GM12878 (cell line): Measurements from ENCODE around the gene ESYT2. TPM values are rescaled to one million over a fixed set of nuclear protein-coding genes. Genes with fewer than 3 reads are reported as not detected.

ENCODE experiments used
- ATAC-seq: fragments of 200-7000 bp; cut with Tn5 transposase; 3 replicates; pipeline ENCODE4 v1.9.1; 2020; ENCODE audit warnings: mild to moderate bottlenecking, moderate library complexity
- BruUV-seq: library from RNA; stranded (reverse); fragments of 400-500 nt; replicated peaks from 2 replicates; lab custom pipeline; 2021; lab: Mats Ljungman, UMichigan
- CTCF ChIA-PET: fragments of 300-600 bp; sonication (Branson Sonifier 250); formaldehyde crosslinking; extraction: SDS; loops from one replicate; lab custom pipeline; 2021; ENCODE audit warnings: inconsistent platforms; lab: Yijun Ruan, JAX
- POLR2A ChIA-PET: fragments of 350-600 bp; formaldehyde crosslinking; extraction: SDS; loops from one replicate; lab custom pipeline; 2021; ENCODE audit warnings: inconsistent platforms; lab: Charles Lee
- RAD21 ChIA-PET: fragments of 300-600 bp; sonication (Branson Sonifier 250); formaldehyde crosslinking; loops from one replicate; lab custom pipeline; 2023; ENCODE audit warnings: antibody characterized with exemption; ENCODE audit not compliant: unreplicated experiment; lab: Charles Lee
- SMC1A ChIA-PET: fragments of 300-600 bp; sonication (Branson Sonifier 250); formaldehyde crosslinking; loops from one replicate; lab custom pipeline; 2023; ENCODE audit not compliant: unreplicated experiment, uncharacterized antibody; lab: Charles Lee
- DNase-seq: peaks from one replicate; pipeline ENCODE4 v3.0.0-alpha.2; 2011; ENCODE audit warnings: low read depth, low spot score
- FAIRE-seq: peaks from 3 replicates; lab custom pipeline; 2011; peaks lifted over from hg19 to GRCh38; lab: Jason Lieb, UNC
- H2AFZ ChIP-seq: 2 replicates; pipeline ENCODE4 v1.6.0; 2011; ENCODE audit warnings: low read depth, low read length, control low read depth; ENCODE audit not compliant: control insufficient read depth
- H3K27ac ChIP-seq: 2 replicates; pipeline ENCODE4 v1.5.1; 2011; ENCODE audit warnings: control low read depth; ENCODE audit not compliant: control insufficient read depth, insufficient read depth
- H3K27me3 ChIP-seq, 2 experiments: replicated peaks in 1 of 2; 2 replicates each; pipeline versions ENCODE4 v1.6.0 to v1.6.1; 2011; ENCODE audit warnings: low read length in 1 of 2; ENCODE audit not compliant: control insufficient read depth in 2 of 2, insufficient read depth in 2 of 2
- H3K36me3 ChIP-seq, 2 experiments: 2 replicates each; pipeline ENCODE4 v1.5.1; 2011; ENCODE audit warnings: low read length in 1 of 2; ENCODE audit not compliant: control insufficient read depth in 2 of 2, insufficient read depth in 2 of 2
- H3K4me1 ChIP-seq: 2 replicates; pipeline ENCODE4 v1.6.1; 2011; ENCODE audit warnings: mild to moderate bottlenecking, low read length, moderate library complexity, mixed read lengths; ENCODE audit not compliant: control insufficient read depth, insufficient read depth
- H3K4me2 ChIP-seq: 2 replicates; pipeline ENCODE4 v1.6.0; 2011; ENCODE audit warnings: control low read depth; ENCODE audit not compliant: control insufficient read depth, insufficient read depth
- H3K4me3 ChIP-seq: fragments of 200-600 bp; sonication (generic); 2 replicates; pipeline ENCODE4 v1.5.1; 2016
- H3K79me2 ChIP-seq: 2 replicates; pipeline ENCODE4 v1.6.0; 2011; ENCODE audit warnings: low read length; ENCODE audit not compliant: control insufficient read depth, insufficient read depth
- H3K9ac ChIP-seq: 2 replicates; pipeline ENCODE4 v1.8.0; 2011; ENCODE audit warnings: low read length, control low read depth, mixed read lengths; ENCODE audit not compliant: control insufficient read depth, insufficient read depth
- H3K9me3 ChIP-seq: replicated peaks from 3 replicates; pipeline ENCODE4 v1.5.1; 2011; ENCODE audit warnings: mild to moderate bottlenecking, low read length; ENCODE audit not compliant: control insufficient read depth, insufficient read depth
- H4K20me1 ChIP-seq: 2 replicates; pipeline ENCODE4 v1.6.0; 2011; ENCODE audit not compliant: control insufficient read depth, insufficient read depth
- JUNB ChIP-seq: IDR thresholded peaks from 2 replicates; pipeline ENCODE4 v1.6.1; 2016; ENCODE audit warnings: antibody characterized with exemption, mild to moderate bottlenecking
- POLR2AphosphoS2 ChIP-seq: IDR thresholded peaks from 2 replicates; pipeline ENCODE4 v1.6.1; 2011; ENCODE audit warnings: low read depth, mild to moderate bottlenecking, low read length, improper control_type of control experiment, moderate library complexity
- SMAD1 ChIP-seq: fragments of 450-650 bp; IDR thresholded peaks from 2 replicates; pipeline ENCODE4 v1.6.1; 2018; ENCODE audit warnings: mild to moderate bottlenecking, low read depth; ENCODE audit not compliant: partially characterized antibody
- WGBS: methylation state at CpG from one replicate; pipeline ENCODE4 v1.1.6; 2016; ENCODE audit warnings: low lambda C conversion rate; ENCODE audit not compliant: insufficient replicate concordance, insufficient coverage; ENCODE audit errors: missing lambda C conversion rate; 5-methylcytosine and 5-hydroxymethylcytosine counted together
- in situ Hi-C: fragments of 300-500 bp; cut with MboI; formaldehyde crosslinking; loops from 9 replicates; pipeline ENCODE4 v1.14.3; 2018; ENCODE audit warnings: mixed read lengths
- intact Hi-C: fragments of 100-400 bp; cut with micrococcal nuclease; formaldehyde crosslinking; loops from one replicate; pipeline ENCODE4 v1.14.2; 2022; ENCODE audit not compliant: unreplicated experiment
- polyA plus RNA-seq, 11 experiments: library from polyadenylated mRNA; depleted of rRNA in 4 of 11; unstranded in 6 of 11; stranded (reverse) in 5 of 11; fragments of >200 nt; fragmentation: Nextera tagmentation in 4 of 11; fragmentation: Illumina TruSeq in 1 of 11; extraction: Ambion mirVana in 4 of 11; extraction: Trizol in 1 of 11; gene quantifications; 1 replicate in 1 of 11; 2 replicates in 10 of 11; pipeline versions ENCODE4 v1.2.1 to v1.2.3, GENCODE V29; 2011 to 2016; ENCODE audit warnings: inconsistent platforms in 2 of 11, missing spikeins in 2 of 11, low read depth in 1 of 11
- total RNA-seq, 4 experiments: library from RNA; depleted of rRNA in 3 of 4; stranded (reverse); fragments of >200 nt in 3 of 4; fragmentation: Illumina TruSeq in 1 of 4; extraction: Trizol in 1 of 4; gene quantifications; 2 replicates each; pipeline versions ENCODE4 v1.2.1 to v1.2.3, GENCODE V29; 2013 to 2021
- TF ChIP-seq, protein P1 (sequence below): fragments of 450-650 bp; IDR thresholded peaks from 2 replicates; pipeline ENCODE4 v1.6.1; 2017; ENCODE audit warnings: low read depth, mild to moderate bottlenecking, moderate library complexity
- TF ChIP-seq, protein P2 (sequence below): fragments of 450-650 bp; IDR thresholded peaks from 2 replicates; pipeline ENCODE4 v1.6.1; 2018; ENCODE audit warnings: borderline replicate concordance, mild to moderate bottlenecking; ENCODE audit not compliant: partially characterized antibody

Gene ESYT2
- total and polyA plus RNA-seq, 10 of the 15 experiments (the other 5 are each of a cell fraction or from before 2014, with no cell fraction given), result 1.9 to 44.6 (median 21.4) TPM

DNA sequence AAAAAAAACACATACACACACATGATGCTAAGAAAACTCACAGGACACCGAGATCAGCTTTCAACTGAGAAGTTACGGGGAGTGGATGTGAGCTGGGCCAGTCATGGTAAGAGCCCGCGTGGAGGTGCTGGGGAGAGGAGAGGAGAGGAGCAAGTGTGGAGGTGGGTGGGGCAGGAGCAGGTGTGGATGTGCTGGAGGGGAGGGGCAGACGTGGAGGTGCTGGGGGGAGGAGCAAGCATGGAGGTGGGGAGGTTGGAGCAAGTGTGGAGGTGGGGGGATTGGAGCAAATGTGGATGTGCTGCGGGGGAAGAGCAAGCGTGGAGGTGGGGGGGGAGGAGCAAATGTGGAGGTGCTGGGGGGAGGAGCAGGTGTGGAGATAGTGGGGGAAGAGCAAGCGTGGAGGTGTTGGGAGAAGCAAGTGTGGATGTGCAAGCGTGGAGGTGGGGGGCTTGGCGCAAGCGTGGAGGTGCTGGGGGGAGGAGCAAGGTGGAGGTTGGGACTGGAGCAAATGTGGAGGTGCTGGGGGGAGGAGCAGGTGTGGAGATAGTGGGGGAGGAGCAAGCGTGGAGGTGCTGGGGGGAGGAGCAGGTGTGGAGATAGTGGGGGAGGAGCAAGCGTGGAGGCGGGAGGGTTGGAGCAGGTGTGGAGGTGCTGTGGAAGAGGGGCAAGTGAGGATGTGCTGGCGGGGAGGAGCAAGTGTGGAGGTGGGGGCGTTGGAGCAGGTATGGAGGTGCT lies 100.2 kb downstream of the ESYT2 start:
- H3K79me2 ChIP-seq, result no peaks in the 10 kb centered on the region
- ChIA-PET RAD21 (no interaction called here), POLR2A (interaction anchor here (0.6 kb wide), 1 partner anchor 88 kb away, joined by 5 read pairs; no protein-coding TSS in a partner anchor), SMC1A (no interaction called here)
- H3K27me3 ChIP-seq, result no peaks in the 10 kb centered on the region
- no peak overlapping the region for H3K4me3 ChIP-seq
- FAIRE-seq (no peak), DNase-seq (no peak)
- BruUV-seq, result no TSS peak
- H3K4me1 ChIP-seq, result no peaks in the 10 kb centered on the region
- H3K9ac ChIP-seq, result no peak overlapping the region
- TF ChIP-seq, protein P1, sequence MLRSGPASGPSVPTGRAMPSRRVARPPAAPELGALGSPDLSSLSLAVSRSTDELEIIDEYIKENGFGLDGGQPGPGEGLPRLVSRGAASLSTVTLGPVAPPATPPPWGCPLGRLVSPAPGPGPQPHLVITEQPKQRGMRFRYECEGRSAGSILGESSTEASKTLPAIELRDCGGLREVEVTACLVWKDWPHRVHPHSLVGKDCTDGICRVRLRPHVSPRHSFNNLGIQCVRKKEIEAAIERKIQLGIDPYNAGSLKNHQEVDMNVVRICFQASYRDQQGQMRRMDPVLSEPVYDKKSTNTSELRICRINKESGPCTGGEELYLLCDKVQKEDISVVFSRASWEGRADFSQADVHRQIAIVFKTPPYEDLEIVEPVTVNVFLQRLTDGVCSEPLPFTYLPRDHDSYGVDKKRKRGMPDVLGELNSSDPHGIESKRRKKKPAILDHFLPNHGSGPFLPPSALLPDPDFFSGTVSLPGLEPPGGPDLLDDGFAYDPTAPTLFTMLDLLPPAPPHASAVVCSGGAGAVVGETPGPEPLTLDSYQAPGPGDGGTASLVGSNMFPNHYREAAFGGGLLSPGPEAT, result no peak
- 0 out of 2 replicates have a peak, but pooled peaks have one; percentile 42 for TF ChIP-seq POLR2AphosphoS2
- TF ChIP-seq, all 136 proteins: peak for 1
- CTCF ChIA-PET, result no interaction called here
- in situ Hi-C loops (no loop called here), intact Hi-C loops (no loop called here)
- Histone ChIP-seq H2AFZ (no peak overlapping the region), H3K36me3 (peaks cover 0 to 4% of the 10 kb centered on the region in 2 experiments; a peak in 1 of 4 replicates), H3K4me2 (no peak overlapping the region), H4K20me1 (no peaks in the 10 kb centered on the region), H3K27ac (no peak overlapping the region), H3K9me3 (no peaks in the 10 kb centered on the region)
- WGBS, result 91% methylated on average over 8 of the region's 16 CpGs
- ATAC-seq, result no peak

DNA sequence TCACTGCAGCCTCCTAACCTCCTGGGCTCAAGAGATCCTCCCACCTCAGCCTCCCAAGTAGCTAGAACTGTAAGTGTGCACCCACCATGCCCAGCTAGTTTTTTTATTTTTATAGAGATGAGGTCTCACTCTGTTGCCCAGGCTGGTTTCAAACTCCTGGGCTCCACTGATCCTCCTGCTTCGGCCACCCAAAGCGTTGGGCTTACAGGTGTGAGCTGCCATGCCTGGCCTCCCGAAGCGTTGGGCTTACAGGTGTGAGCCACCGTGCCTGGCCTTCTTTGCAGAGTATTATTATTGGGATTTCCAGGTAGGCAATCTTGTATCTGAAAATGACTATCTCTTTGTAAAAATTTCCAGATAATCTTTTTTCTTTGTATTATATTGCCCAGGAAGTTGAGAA lies 101.6 kb downstream of the ESYT2 start:
- ATAC-seq (no peak), FAIRE-seq (no peak), DNase-seq (no peak)
- H3K36me3 ChIP-seq, result no peaks in the 10 kb centered on the region; a peak in 1 of 4 replicates
- 98% methylated on average over 5 of the region's 5 CpGs for WGBS
- CTCF ChIA-PET, result interaction anchor here (1.0 kb wide), 1 partner anchor 56 kb away, joined by 3 read pairs; no protein-coding TSS in a partner anchor
- no peaks in the 10 kb centered on the region for H4K20me1 ChIP-seq
- H3K9ac ChIP-seq, result no peak overlapping the region
- POLR2A ChIA-PET, result no interaction called here
- intact Hi-C loops, result no loop called here
- RAD21 ChIA-PET, result no interaction called here
- no peak overlapping the region for H2AFZ ChIP-seq
- no peak overlapping the region for H3K4me3 ChIP-seq
- H3K27me3 ChIP-seq, result no peaks in the 10 kb centered on the region
- H3K27ac ChIP-seq, result no peak overlapping the region
- BruUV-seq, result no TSS peak
- in situ Hi-C loops, result no loop called here
- no peaks in the 10 kb centered on the region for H3K4me1 ChIP-seq
- H3K4me2 ChIP-seq, result no peak overlapping the region
- no peaks in the 10 kb centered on the region for H3K9me3 ChIP-seq
- H3K79me2 ChIP-seq, result no peaks in the 10 kb centered on the region
- no peak for TF ChIP-seq JUNB
- no peak for TF ChIP-seq SMAD1
- TF ChIP-seq, protein P2, sequence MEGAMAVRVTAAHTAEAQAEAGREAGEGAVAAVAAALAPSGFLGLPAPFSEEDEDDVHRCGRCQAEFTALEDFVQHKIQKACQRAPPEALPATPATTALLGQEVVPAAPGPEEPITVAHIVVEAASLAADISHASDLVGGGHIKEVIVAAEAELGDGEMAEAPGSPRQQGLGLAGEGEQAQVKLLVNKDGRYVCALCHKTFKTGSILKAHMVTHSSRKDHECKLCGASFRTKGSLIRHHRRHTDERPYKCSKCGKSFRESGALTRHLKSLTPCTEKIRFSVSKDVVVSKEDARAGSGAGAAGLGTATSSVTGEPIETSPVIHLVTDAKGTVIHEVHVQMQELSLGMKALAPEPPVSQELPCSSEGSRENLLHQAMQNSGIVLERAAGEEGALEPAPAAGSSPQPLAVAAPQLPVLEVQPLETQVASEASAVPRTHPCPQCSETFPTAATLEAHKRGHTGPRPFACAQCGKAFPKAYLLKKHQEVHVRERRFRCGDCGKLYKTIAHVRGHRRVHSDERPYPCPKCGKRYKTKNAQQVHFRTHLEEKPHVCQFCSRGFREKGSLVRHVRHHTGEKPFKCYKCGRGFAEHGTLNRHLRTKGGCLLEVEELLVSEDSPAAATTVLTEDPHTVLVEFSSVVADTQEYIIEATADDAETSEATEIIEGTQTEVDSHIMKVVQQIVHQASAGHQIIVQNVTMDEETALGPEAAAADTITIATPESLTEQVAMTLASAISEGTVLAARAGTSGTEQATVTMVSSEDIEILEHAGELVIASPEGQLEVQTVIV, result no peak
- no peak for TF ChIP-seq POLR2AphosphoS2
- SMC1A ChIA-PET, result no interaction called here
